A549 (cell line): Measurements from ENCODE around the gene CRELD1. TPM values are rescaled to one million over a fixed set of nuclear protein-coding genes. Genes with fewer than 3 reads are reported as not detected.

Experiments
- ATOH8 ChIP-seq: fragments of 250-450 bp; sonication (Bioruptor Pico); IDR thresholded peaks from 2 replicates; pipeline ENCODE4 v1.5.0; 2020; ENCODE audit warnings: low read depth, mild to moderate bottlenecking, moderate library complexity
- BCL3 ChIP-seq: fragments of >200 bp; sonication (Bioruptor Twin); formaldehyde crosslinking; IDR thresholded peaks from 3 replicates; pipeline ENCODE4 v1.6.1; 2016
- BHLHE40 ChIP-seq: IDR thresholded peaks from 2 replicates; pipeline ENCODE4 v1.6.1; 2012; ENCODE audit warnings: low read depth, low read length, inconsistent platforms
- CBX2 ChIP-seq: fragments of 200-600 bp; sonication (generic); IDR thresholded peaks from 2 replicates; pipeline ENCODE4 v1.6.1; 2016; ENCODE audit warnings: low read depth, mild to moderate bottlenecking, borderline replicate concordance
- CBX8 ChIP-seq: fragments of 200-600 bp; sonication (generic); IDR thresholded peaks from 2 replicates; pipeline ENCODE4 v1.6.1; 2016
- CEBPB ChIP-seq, 2 experiments: fragments of >200 bp in 1 of 2; sonication (Bioruptor Twin) in 1 of 2; formaldehyde crosslinking in 1 of 2; IDR thresholded peaks; 2 replicates each; pipeline ENCODE4 v1.6.1; 2012 to 2016
- CTCF ChIP-seq: fragments of >200 bp; sonication (Bioruptor Twin); formaldehyde crosslinking; IDR thresholded peaks from 3 replicates; pipeline ENCODE4 v1.5.1; 2016
- E2F6 ChIP-seq: IDR thresholded peaks from 2 replicates; pipeline ENCODE4 v1.6.1; 2012; ENCODE audit warnings: low read depth, borderline replicate concordance
- EHF ChIP-seq: fragments of 250-450 bp; sonication (Bioruptor Pico); IDR thresholded peaks from 2 replicates; pipeline ENCODE4 v1.5.0; 2020; ENCODE audit warnings: mild to moderate bottlenecking
- FOSB ChIP-seq: fragments of 250-450 bp; sonication (Bioruptor Pico); IDR thresholded peaks from 2 replicates; pipeline ENCODE4 v1.5.0; 2020; ENCODE audit warnings: mild to moderate bottlenecking, moderate library complexity
- FOSL2 ChIP-seq, 2 experiments: fragments of 450-650 bp in 1 of 2; fragments of >200 bp in 1 of 2; sonication (Bioruptor Twin) in 1 of 2; formaldehyde crosslinking; IDR thresholded peaks; 2 replicates each; pipeline versions ENCODE4 v1.5.0 to v1.6.1; 2016 to 2020; ENCODE audit warnings: mild to moderate bottlenecking in 1 of 2, moderate library complexity in 1 of 2
- HDAC2 ChIP-seq: fragments of 200-600 bp; sonication (generic); IDR thresholded peaks from 2 replicates; pipeline ENCODE4 v1.6.1; 2016
- HMGXB4 ChIP-seq: fragments of 250-450 bp; sonication (Bioruptor Pico); IDR thresholded peaks from 2 replicates; pipeline ENCODE4 v1.5.0; 2021; ENCODE audit warnings: mild to moderate bottlenecking, moderate library complexity, borderline replicate concordance
- HOXB13 ChIP-seq: fragments of 250-450 bp; sonication (Bioruptor Pico); IDR thresholded peaks from 2 replicates; pipeline ENCODE4 v1.5.0; 2020; ENCODE audit warnings: low read depth, mild to moderate bottlenecking, moderate library complexity
- KDM1A ChIP-seq: fragments of 200-600 bp; sonication (generic); IDR thresholded peaks from 2 replicates; pipeline ENCODE4 v1.6.1; 2016; ENCODE audit warnings: low read depth, mild to moderate bottlenecking
- KDM5A ChIP-seq: fragments of 200-600 bp; sonication (generic); IDR thresholded peaks from 2 replicates; pipeline ENCODE4 v1.6.1; 2016; ENCODE audit warnings: antibody characterized with exemption, mild to moderate bottlenecking
- MAX ChIP-seq: IDR thresholded peaks from 2 replicates; pipeline ENCODE4 v1.6.1; 2012
- NPAS2 ChIP-seq: fragments of 250-450 bp; sonication (Bioruptor Pico); IDR thresholded peaks from 2 replicates; pipeline ENCODE4 v1.8.0; 2022; ENCODE audit warnings: mild to moderate bottlenecking, moderate library complexity, borderline replicate concordance
- PBX3 ChIP-seq: IDR thresholded peaks from 2 replicates; pipeline ENCODE4 v1.6.1; 2012
- PHF8 ChIP-seq: fragments of 200-600 bp; sonication (generic); IDR thresholded peaks from 2 replicates; pipeline ENCODE4 v1.6.1; 2016; ENCODE audit warnings: low read depth, mild to moderate bottlenecking, antibody characterized with exemption, moderate library complexity, borderline replicate concordance
- POLR2A ChIP-seq: IDR thresholded peaks from 2 replicates; pipeline ENCODE4 v1.6.1; 2012; ENCODE audit warnings: mild to moderate bottlenecking, low read length
- RAD21 ChIP-seq, 2 experiments: fragments of >200 bp in 1 of 2; sonication (Bioruptor Twin) in 1 of 2; formaldehyde crosslinking in 1 of 2; IDR thresholded peaks in 1 of 2; conservative IDR thresholded peaks in 1 of 2; 2 replicates in 1 of 2; 3 replicates in 1 of 2; pipeline ENCODE4 v1.6.1; 2012 to 2018; ENCODE audit warnings: inconsistent platforms in 1 of 2
- REST ChIP-seq: fragments of 200-600 bp; sonication (generic); IDR thresholded peaks from 2 replicates; pipeline ENCODE4 v1.6.1; 2016; ENCODE audit warnings: antibody characterized with exemption, mild to moderate bottlenecking, moderate library complexity
- RFX5 ChIP-seq: fragments of 450-650 bp; IDR thresholded peaks from 2 replicates; pipeline ENCODE4 v1.7.1; 2014; ENCODE audit warnings: antibody characterized with exemption, mild to moderate bottlenecking, moderate library complexity
- RNF2 ChIP-seq: fragments of 200-600 bp; sonication (generic); IDR thresholded peaks from 2 replicates; pipeline ENCODE4 v1.6.1; 2016; ENCODE audit warnings: low read depth, mild to moderate bottlenecking, antibody characterized with exemption, moderate library complexity, borderline replicate concordance
- TFCP2L1 ChIP-seq: fragments of 250-450 bp; sonication (Bioruptor Pico); IDR thresholded peaks from 2 replicates; pipeline ENCODE4 v1.5.0; 2021; ENCODE audit warnings: mild to moderate bottlenecking
- ZC3H11A ChIP-seq: fragments of 450-650 bp; IDR thresholded peaks from 2 replicates; pipeline ENCODE4 v1.6.1; 2014; ENCODE audit warnings: antibody characterized with exemption, mild to moderate bottlenecking
- polyA plus RNA-seq, 4 experiments: library from polyadenylated mRNA; depleted of rRNA in 3 of 4; stranded (reverse); fragments of >200 nt; fragmentation: RNase III in 1 of 4; extraction: RNeasy Plus Mini Kit Qiagen cat#74134 plus additional on column Dnase treatment in 1 of 4; gene quantifications; 2 replicates in 3 of 4; 3 replicates in 1 of 4; pipeline ENCODE4 v1.2.3, GENCODE V29; 2011 to 2017

CRELD1 gene
- polyA plus RNA-seq, 2 of the 4 experiments (the other 2 are of a cell fraction): 11.1 to 13.9 TPM

- TF ChIP-seq BCL3: no peak
- TF ChIP-seq HMGXB4 (CRISPR knock-in tag): no peak
- no peak; the same call in 1 of the 2 replicates for TF ChIP-seq HDAC2
- TF ChIP-seq E2F6: peak; percentile 92
- no peak for TF ChIP-seq KDM5A
- peak; percentile 30; the same call in 1 of the 2 replicates for TF ChIP-seq NPAS2 (CRISPR knock-in tag)
- TF ChIP-seq KDM1A: no peak
- no peak for TF ChIP-seq ZC3H11A
- no peak for TF ChIP-seq CBX8
- no peak for TF ChIP-seq BHLHE40
- TF ChIP-seq POLR2A: 0 out of 2 replicates have a peak, but pooled peaks have one; percentile 27
- peak; percentile 91; the same call in 1 of the 2 replicates for TF ChIP-seq RNF2
- no peak for TF ChIP-seq FOSB
- no peak for TF ChIP-seq RFX5
- TF ChIP-seq HOXB13 (CRISPR knock-in tag): no peak
- no peak for TF ChIP-seq CEBPB (IDR thresholded peaks at IDR 0.05)
- TF ChIP-seq TFCP2L1 (CRISPR knock-in tag): peak; percentile 90
- 0 out of 2 replicates have a peak, but pooled peaks have one; percentile 21 for TF ChIP-seq PBX3
- TF ChIP-seq EHF (CRISPR knock-in tag): no peak
- peak; percentile 59 to 67; a peak in 4 of 5 replicates for TF ChIP-seq RAD21 (conservative IDR thresholded peaks at IDR 0.05 in 1 of 2, IDR thresholded peaks at IDR 0.05 in 1 of 2)
- no peak for TF ChIP-seq FOSL2 (IDR thresholded peaks at IDR 0.05)
- peak; percentile 54 for TF ChIP-seq FOSL2 (CRISPR knock-in tag; IDR thresholded peaks at IDR 0.05)
- TF ChIP-seq PHF8: peak; percentile 48; the same call in 1 of the 2 replicates
- peak; percentile 27; the same call in 1 of the 2 replicates for TF ChIP-seq REST
- TF ChIP-seq CBX2: no peak
- TF ChIP-seq MAX: peak; percentile 75
- TF ChIP-seq CTCF: peak; percentile 78
- 0 out of 2 replicates have a peak, but pooled peaks have one; percentile 29 for TF ChIP-seq ATOH8 (CRISPR knock-in tag)
Measured at GRCh38 chr3:9932843-9933560, 632 bp upstream of the CRELD1 start (continued).
